Vagina (tissue), 2 donors: ENCODE data around the gene B3GLCT.

Experiments used
- POLR2A ChIP-seq, 2 donors: fragments of 450-650 bp; IDR thresholded peaks; one replicate each; pipeline ENCODE4 v1.6.1; 2017; ENCODE audit warnings: antibody characterized with exemption in 2 of 2, mild to moderate bottlenecking in 2 of 2, moderate library complexity in 2 of 2
- POLR2AphosphoS5 ChIP-seq, 2 donors: sonication (generic); formaldehyde crosslinking; IDR thresholded peaks; one replicate each; pipeline ENCODE4 v1.9.0; 2017; ENCODE audit warnings: antibody characterized with exemption in 2 of 2, mild to moderate bottlenecking in 2 of 2, low read depth in 1 of 2; ENCODE audit not compliant: insufficient read depth in 1 of 2
- TF ChIP-seq, protein P1 (sequence below), 3 experiments: fragments of 450-650 bp in 2 of 3; fragments of 200-600 bp in 1 of 3; sonication (generic) in 1 of 3; IDR thresholded peaks; one replicate each; pipeline ENCODE4 v1.5.1; 2017 to 2019; ENCODE audit warnings: antibody characterized with exemption in 3 of 3, mild to moderate bottlenecking in 2 of 3, moderate library complexity in 2 of 3

DNA sequence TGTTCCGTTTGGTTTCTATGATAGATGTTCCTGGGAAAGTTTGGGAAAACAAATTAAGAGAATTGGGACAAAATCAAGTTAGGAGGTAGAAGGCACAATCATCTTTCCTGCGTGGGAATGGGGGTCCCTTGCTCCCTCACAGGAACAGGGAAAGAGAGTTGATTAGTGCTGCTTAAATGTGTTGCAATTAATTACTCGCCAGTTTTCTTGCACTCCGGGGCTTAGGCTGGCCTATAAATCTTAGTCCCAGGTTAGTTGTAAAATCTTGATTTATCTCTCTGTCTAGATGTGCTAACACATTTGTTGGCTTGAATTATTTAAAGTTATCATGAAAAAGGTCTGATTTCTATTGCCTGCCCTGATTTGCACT, 10.1 kb downstream of the B3GLCT start:
- TF ChIP-seq, protein P1, sequence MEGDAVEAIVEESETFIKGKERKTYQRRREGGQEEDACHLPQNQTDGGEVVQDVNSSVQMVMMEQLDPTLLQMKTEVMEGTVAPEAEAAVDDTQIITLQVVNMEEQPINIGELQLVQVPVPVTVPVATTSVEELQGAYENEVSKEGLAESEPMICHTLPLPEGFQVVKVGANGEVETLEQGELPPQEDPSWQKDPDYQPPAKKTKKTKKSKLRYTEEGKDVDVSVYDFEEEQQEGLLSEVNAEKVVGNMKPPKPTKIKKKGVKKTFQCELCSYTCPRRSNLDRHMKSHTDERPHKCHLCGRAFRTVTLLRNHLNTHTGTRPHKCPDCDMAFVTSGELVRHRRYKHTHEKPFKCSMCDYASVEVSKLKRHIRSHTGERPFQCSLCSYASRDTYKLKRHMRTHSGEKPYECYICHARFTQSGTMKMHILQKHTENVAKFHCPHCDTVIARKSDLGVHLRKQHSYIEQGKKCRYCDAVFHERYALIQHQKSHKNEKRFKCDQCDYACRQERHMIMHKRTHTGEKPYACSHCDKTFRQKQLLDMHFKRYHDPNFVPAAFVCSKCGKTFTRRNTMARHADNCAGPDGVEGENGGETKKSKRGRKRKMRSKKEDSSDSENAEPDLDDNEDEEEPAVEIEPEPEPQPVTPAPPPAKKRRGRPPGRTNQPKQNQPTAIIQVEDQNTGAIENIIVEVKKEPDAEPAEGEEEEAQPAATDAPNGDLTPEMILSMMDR (IDR thresholded peaks at IDR 0.05) = no peak
- TF ChIP-seq POLR2AphosphoS5 (IDR thresholded peaks at IDR 0.05; ENCODE audit: insufficient read depth in 1 of 2, low read depth in 1 of 2) (no peak), POLR2A (IDR thresholded peaks at IDR 0.05) (no peak)
